Fibroblast of peridontal ligament (primary cell): ENCODE data around the gene MUC6.
A peak's percentile ranks its signal among the peaks of the same experiment; 100 is the strongest.

Experiments
- DNase-seq: peaks from one replicate; pipeline ENCODE4 v3.0.0-alpha.2; 2010; ENCODE audit errors: extremely low read depth

Gene MUC6

DNA sequence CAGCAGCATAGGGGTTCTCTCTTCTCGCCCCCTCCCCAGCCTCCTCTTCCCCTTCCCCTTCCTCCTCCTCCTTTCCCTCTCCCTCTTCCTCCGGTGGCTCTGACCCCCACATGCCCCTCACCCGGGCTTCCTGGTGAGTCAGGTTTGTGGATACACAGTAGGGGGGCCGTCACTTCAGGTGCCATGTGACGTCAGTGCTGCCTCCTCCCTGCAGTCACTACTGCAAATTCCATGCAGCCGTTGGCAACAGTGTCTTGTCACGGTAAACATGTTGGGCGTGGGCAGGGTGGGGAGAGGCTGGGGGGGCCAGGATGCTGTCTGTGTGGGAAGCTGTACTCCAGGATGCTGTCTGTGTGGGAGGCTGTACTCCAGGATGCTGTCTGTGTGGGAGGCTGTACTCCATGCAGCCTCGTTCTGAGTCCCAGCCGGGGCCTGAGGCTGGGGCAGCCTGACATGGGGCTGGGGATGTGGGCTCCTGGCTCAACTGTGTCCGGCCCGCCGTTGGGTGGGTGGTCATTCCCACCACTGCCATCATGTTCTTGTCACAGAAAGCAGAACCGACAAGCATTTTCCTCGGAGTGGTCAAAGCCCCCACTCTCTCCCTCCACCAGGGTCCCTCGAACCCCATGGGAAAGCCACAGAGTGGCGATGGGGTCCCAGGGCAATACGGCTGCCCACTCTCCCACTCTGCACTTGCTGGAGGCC is 35.8 kb upstream of the MUC6 start:
- no peak for DNase-seq

DNA sequence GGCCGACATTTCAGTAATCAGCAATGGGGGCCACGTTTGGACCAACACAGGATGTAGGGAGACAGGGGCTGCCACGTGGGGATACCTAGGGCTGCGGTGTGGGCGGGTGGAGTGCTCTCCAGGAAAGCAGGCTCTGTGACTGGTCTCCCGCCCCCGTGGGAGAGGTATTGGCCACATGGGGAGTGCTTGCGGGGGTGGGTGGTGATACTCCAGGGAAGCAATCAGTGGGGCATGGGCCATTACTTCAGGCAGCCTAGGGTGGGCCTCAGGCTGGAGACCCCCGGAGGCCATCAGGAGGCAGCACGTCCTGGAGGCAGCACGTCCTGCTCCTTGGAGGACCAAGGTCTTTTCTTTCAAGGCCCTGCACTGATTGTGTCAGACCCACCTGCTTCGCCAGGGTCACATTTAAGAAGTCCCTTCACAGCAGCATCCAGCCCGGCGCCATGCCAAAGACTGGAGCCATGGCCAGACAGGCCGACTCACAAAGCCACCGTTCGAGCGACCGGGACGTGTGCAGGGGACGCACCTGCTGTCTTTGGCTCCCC is 35.1 kb upstream of the MUC6 start:
- DNase-seq, result no peak

DNA sequence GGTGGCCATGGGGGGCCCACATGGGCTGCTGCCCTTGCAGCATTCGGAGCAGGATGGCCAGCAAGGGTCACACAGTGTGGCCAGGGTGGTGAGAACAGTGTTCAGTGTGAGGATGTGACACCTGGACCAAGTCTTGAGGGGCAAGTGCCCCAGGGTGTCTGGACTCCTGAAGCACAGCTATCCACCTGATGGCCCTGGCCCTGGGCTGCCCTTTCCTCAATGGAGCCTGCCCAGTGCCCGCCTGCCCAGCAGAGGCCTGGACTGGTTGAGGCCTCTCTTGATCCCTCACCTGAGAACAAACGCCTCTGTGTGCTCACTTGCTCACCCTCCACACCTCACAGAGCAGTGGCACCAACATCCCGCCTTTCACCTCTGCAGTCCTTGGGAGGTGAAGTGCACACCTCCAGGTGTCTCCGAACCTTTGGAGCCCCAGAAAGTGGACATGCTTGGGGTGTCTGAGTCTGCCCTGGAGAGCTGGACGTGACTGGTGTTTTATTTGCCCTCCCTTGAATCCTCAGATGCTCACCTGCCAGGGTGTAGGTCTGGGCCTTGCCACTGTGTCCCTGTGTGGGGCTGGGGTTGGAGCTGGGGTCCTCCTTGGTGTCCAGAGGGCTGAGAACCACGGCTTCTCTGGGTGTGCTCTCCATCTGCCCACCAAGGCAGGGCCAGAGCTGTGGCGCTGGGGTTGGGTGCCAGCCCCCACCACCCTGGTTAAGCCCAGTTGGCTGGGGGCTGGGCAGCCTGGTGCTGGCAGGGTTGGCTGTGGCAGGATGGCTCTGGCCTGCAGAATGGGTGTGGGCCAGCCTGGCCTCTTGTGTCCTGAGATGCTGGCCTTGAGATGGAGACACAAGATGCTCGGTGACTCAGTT is 34.3 kb upstream of the MUC6 start:
- no peak for DNase-seq

DNA sequence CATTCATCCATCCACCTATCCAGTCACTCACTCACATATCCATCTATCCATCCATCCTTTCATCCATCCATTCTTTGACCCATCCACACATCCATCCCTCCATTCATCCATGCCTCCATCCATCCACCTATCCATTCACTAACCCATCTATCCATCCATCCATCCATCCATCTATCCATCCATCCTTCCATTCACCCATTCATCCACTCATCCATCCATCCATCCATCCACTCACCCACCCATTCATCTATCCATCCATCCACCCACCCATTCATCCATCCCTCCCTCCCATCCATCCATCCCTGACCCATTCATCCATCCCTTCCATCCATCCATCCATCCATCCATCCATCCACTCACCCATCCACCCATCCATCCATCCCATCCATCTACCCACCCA is 33.2 kb upstream of the MUC6 start:
- no peak for DNase-seq

DNA sequence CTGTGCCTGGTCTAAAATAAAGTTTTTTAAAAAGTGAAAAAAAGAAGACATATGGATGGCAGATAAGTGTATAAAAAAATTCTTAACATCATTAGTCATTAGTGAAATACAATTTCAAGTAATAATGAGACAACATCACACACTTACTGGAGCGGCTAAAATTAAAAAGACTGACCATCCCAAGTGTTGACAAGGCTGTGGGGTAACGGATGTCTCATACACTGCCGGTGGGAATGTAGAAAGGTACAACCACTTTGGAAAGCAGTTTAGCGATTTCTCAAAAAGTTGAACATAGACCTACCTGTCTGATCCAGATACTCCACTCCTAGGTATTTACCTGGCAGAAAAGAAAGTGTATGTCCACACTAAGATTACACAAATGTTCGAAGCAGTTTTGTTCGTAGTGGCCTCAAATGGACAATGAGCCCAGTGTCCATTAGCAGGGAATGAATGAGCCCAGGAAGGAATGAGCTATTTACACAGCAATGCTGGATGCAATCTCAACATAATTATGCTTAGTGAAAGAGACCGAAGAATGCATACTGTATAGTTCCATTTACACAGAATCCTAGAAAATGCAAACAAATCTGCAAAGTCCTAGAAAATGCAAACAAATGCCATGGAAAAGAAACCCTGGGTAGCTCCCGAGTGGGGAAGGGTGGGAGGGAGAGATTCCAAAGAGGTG is 31.4 kb upstream of the MUC6 start:
- DNase-seq, result no peak

DNA sequence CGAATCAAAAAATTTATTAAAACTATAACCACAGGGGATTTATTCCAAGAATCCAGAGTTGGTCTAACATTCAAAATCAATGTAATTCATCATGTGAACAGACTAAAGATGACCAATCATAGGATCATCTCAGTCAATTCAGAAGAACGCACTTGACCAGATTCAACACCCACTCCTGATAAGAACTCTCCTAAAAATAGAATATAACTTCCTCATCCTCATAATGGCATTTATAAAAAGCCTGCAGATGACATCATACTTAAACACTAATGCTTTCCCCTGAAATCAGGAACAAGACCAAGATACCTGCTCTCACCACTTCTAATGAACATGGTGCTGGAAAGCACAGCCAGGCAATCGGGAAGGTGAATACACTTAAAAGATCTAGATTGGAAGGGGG is 27.6 kb upstream of the MUC6 start:
- no peak for DNase-seq

DNA sequence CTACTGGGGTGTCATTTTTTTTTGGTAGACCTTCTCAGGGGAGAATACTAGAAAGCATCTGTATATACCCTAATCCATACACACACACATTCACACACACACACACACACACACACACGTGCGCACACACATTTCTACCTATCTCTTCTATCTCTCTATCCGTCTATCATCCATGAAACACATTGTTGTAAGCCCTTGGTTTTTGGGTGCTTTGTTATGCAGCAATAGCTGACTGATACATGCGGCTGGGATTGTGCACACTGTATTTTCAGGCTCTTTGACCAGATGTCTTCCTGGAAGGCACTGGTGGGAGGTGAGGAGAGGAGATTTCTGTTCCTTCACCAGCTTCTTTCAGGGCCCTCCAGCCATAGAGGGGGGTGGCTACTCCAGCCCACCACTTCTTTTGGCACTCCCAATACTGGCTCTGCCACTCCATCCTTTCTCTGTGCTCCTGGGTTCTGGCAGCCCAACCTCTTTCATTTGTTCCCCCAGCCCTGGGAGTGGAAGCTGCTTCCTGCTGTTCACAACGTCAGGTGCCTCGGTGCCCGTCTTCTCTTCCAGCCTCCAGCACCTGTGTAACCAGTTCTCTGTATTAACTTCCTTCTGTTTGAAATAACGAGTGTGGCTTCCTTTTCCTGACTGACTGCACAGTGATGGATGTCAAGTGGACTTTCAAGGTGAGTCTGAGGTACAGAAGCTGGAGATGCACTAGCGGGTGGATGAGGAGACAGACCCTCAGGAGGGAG is 25.7 kb upstream of the MUC6 start:
- DNase-seq, result no peak

DNA sequence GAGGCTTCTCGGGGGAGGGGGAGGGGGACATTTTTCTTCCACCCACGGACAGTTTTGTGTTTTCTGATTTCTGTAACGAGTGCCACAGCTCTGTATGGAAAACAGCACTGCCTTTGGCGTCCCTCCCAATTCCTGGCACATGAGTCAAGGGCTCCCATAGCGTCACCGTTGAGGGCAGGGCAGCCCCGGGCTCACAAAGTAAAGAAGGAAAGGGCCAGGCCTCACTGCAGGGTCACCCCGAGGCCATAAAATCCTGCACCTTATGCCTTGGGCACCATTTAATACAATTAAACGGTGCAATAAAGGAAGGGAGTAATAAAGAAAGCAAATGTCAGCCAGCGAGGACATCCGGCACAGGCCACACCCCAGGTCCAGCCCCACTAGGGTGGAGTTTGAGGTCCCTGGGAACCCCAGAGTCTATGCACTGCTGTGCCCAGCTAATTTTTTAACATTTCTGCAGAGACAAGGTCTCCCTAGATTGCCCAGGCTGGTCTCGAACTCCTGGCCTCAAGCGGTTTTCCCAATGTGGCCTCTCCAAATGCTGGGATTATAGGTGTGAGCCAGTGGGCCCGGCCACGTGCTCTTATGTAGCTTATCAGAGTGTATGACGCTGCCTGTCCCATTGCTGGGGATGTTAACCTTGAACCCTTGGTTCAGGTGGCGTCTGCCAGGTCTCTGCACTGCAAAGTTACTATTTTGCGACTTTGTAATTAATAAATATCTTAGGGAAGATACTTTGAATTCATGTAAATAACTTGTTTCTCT is 24.5 kb upstream of the MUC6 start:
- DNase-seq, result peak; percentile 76

DNA sequence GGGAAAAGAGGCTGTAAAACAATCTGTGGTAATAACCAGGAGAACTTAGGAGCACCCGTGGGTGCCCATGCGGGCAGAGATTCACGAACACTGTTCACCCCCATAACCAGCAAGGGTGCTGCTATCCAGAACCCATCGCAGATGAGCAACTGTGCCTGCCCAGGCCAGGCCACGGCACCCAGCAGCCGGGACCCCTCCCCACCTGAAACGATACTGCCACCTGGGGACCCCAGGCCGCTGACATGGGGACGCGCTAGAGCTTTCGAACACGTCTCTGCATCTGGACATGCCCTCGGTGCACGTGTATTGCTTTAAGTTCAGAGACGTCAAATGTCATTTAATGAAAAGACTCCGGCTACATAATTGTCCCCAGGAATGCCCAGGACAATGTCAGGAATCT is 23.9 kb upstream of the MUC6 start:
- no peak for DNase-seq

DNA sequence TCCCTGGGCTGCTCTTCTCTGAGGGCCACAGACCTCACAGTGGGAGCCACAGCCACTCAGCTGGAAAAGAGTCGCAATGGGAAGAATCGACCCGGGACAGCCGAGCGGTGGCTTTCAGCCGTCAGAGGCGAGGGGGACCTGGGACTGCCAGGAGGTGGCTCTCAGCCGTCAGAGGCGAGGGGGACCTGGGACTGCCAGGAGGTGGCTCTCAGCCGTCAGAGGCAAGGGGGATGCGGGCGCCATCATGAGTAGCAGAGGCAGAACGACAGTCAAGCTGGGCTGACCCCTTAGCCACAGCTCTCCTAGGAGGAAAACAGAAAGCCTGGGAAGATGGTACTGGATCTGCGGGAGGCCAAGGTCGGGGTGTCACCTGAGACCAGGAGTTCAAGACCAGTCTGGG is 23.2 kb upstream of the MUC6 start:
- DNase-seq, result no peak

DNA sequence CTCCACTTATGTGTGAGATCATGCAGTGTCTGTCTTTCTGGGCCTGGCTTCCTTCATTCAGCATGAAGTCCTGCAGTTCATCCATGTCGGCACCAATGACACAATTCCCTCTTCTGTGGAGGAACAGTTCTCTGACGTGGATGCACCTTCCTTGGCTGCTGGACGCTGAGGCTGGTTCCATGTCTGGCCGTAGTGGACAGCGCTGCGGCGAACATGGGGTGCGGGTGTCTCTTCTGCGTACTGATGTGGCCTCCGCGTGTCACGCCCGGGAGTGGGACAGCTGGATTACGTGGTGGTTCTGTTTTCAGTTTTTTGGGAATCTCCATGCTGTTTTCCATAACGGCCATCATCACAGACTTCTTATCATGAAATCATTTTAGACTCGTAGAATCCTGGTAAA is 21.3 kb upstream of the MUC6 start:
- no peak for DNase-seq

DNA sequence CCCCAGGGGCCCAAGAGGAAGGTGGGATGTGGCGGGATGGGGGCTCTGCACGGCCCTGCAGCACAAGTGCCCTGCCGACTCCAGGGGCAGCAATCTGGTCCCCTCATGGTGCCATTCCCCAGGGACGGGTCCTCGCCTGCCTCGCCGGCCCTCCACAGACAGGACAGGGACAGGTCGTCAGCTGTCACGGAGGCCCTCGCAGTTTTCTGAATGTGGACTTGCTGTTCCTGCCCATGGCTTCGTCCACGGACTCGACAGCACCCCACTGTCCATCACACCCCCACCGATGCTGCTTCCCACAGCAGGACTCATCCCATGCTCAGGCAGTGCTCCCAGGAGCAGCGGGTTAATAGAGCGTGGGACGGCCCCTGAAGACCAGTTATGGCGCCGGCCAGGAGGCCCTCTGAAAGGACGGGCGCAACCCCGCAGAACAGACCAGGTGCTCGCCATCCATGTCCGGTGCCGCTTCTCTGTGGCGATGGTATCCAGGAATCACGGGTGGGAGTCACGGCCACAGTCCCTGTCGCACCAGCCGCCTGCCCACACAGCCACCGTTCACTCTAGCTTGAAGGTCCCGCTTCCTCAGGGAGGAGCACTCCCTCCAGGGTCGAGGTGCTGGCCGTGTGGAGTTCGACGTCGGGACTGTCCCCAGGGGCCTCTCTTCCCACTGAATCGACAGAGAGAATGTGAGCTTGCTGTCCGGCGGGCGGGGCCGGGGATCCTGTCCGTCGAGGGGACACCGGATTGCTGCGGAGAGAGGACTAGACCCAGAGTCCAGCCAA is 19.7 kb upstream of the MUC6 start:
- DNase-seq, result no peak

DNA sequence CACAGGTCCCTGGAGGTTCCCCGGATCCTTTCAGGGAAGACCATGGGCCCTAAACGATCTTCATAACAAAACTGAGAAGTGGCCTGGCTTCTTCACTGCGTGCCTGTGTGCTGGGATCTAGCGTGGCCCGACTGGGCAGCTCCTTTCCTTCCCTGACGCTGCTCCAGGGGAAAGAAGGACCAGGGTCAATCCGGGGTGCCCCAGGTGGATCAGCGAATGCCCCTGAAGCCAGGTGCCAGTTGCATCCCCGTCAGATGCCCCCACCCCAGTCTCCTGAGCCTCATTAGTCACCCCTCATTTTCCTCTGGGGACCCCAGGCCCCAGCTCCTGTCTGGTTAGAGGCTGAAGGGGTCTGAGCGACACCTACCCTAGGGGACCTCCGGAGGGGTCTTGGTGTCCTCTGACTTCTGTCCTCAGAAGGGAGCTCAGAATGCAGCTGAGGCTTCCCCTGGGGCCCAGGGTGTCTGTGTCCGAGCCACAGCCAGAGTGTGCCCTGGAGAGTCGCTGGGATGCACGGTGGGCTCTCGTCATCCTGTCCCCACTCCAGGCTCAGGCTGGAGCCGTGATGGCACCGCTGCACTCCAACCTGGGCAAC is 18.7 kb upstream of the MUC6 start:
- no peak for DNase-seq

DNA sequence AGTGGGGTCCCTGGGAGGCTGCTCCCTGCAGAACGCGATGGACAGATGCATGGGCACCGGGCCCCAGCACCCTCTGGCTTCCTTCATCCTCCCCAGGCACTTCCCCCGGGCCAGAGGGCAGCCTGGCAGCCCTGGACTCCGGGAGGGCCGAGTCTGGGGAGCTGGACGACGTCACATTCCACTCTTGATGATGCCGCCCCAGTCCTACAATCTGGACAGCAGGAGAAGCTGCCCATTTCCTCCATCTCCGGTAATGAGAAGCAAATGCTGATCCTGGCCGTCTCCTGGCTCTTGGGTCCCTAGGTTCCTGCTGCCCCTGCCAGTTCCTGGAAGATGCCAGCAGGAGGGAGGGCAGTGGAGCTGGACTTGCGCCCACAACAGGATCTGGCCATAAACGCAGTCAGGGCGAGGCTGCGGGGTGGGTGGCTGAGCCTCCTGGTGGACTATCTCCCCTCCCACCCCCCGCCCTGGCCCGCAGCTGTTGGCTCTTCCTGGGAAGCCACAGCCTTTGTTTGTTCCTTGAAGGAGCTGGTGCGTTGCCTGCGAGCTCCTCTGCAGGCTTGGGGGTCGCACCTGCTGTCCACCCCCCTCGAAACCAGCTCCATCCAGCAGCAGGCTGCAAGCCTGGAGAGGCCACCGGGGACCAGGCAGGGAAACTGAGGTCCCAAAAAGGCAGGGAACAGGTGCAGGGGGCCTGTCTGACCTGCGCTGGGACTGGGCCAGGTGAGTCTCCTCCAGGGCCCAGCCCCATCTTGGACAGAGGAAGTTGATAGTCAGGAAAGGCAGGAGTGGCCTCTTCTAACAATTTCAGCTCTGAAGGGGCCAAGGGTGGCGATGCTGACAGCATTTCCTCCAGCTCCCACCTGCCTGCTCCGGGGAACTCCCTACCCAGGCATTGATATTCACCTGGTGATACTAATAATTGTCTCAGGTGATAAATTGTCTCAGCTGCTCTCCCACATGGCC is 17.9 kb upstream of the MUC6 start:
- DNase-seq, result peak; percentile 70

DNA sequence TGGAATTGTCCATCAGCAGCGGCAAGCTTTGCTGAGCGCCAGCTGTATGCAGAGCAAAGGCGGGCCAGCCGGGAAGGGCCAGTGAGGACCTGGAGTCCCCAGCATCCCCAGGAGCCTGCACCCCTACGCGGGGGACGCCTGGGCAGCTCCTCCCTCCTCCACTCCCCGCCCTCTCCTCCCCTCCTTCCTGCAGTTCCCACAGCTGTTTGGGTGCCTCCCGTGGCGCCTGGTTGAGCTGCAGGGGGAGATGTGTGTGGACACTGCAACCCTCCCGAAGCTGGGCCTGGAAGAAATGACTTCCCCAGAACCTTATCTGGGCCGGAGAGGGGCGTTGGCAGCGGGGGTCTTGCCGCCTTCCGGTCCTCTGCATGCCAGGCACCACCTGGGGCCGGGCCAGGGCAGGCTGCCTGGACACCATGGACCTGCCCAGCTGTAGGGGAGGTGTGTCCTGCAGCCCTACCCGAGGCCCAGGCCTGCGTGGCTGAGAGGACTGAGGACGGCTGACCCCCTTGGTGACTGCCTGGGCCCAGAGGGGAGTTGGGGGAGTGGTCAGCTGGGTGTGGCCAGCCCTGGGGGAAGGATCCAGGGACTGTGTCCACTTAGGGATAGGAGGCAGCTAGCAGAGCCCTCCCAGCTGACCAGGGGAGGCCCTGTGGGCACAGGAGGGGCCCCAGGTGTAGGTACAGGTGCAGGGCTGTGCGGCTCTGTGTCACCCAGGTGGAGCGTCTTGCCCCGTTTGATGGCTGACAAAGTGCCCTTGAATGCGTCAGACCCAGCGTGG is 16.8 kb upstream of the MUC6 start:
- DNase-seq, result no peak

DNA sequence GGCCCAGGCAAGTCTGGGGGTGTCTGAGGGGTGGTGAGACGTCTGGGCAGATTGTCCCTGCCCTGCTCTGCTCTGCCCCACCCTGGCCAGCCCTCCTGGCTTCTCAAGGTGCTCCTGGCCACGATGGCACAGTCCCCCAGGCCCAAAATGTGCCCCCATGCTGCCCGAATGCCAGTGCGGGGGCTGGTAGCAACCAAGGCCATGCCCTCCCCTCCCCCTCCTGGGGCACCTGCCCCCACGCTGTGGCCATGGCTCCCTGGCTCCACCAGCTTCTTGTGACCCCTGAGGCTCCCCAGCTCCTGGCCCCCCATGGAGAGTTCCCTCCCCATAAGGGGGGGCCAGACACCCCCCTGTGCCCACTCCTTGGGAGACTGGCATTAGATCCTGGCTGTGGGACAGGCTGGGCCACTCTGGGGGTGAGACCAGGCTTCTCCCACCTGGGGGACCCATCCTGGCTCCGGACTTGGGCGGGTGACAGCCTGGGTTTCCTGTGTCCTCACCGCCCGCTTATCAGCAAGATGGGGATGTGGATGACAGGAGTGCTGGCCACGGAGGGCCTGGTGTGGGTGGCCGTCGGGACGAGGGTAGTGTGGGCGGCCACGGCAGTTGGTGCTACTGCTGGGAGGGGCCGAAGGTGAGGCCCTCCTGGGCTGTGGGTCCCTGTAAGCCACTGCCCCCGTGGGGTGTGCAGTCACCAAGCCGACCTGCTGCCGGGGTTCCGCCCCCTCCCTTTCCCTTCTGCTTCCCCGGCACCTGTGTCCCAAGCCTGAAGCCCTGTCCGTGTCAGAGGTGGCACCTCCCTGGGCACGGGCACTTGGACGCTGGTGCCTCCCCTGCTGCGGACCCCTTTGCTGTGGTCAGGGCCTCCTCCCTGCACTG is 15.9 kb upstream of the MUC6 start:
- no peak for DNase-seq
